GM18511 (cell line): ENCODE measurements around the gene CPEB2.
"Not testable (repeated sequence)": the region's sequence is repeated elsewhere in the genome, so short reads cannot be mapped to it uniquely, and the experiment has no call there.

Experiments
- ATAC-seq: cut with Tn5 transposase; IDR thresholded peaks from one replicate; pipeline ENCODE4 v1.9.1; 2021; ENCODE audit warnings: mild to moderate bottlenecking, moderate library complexity; ENCODE audit not compliant: unreplicated experiment

The CPEB2 gene

DNA sequence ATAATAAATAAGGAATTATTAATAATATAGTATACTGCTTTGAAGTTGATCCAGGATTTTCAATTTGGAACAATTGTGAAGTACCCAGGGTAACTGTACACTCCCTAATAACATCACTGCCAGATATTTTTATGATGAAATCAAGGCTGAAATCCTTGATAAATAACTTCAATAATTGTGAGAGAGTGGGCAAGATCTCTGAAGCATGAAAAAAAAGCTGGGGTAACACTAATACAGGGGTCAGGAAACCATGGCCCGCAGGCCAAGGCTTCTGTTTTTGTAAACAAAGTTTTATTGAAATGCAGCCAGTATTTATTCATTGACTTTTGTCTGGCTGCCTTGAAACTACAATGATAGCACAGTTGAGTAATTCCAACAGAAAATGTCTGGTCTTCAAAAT is 41.6 kb downstream of the CPEB2 start:
- no peak for ATAC-seq

DNA sequence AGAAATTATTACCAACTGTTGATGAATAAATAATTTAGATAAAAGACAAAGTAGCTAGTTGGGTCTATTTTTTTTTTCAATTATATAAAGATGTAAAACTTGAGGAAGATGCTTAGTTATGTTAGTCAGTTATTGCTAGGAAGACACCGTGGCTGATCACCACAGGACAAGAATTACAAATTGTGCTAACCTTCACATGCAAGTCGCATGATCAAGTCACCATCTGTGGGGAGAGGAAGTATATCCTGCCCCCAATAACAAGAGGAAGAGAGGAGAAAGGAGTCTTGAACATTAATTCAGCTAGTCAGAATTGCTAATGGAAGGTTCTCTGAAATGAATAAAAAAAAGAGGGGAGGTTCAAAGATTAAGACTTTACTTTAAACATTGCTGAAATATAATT is 52.3 kb downstream of the CPEB2 start:
- ATAC-seq: no peak

DNA sequence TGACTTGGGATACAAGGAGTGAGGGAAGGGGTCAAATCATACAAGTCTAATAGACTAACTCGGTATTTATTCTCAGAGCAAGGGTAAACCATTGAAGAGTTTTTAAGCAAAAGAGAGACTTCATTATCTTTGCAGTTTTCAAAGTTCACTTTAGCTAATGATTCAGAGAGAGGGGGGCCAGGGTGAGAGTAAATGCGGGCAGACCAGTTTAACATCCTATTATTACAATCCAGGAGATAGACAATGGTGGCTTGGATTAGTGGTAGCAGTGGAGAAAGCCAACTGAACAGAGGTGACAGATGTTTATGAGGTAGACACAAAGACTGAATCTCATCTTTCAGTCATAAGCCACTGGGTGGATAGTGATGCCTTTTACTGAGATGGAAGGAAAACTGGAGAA is 57.9 kb downstream of the CPEB2 start:
- ATAC-seq: no peak

DNA sequence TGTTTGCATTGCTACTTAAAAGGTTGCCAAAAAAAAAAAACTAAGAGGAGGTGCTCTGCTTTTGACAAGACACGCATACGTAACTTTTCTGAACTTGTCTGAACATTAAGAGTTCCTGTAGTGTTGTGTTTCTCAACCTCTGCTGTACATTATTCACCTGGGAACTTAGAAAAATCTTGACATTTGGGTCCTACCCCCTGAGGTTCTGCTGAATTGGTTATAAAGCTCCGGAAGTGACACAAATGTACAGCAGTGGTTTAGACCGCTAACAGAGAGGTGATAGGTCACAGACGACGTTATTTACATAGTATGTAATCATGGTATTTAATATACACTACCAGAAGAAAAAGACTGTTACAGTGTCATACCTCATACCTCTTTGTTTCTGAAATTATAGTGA is 61.1 kb downstream of the CPEB2 start:
- ATAC-seq: no peak

DNA sequence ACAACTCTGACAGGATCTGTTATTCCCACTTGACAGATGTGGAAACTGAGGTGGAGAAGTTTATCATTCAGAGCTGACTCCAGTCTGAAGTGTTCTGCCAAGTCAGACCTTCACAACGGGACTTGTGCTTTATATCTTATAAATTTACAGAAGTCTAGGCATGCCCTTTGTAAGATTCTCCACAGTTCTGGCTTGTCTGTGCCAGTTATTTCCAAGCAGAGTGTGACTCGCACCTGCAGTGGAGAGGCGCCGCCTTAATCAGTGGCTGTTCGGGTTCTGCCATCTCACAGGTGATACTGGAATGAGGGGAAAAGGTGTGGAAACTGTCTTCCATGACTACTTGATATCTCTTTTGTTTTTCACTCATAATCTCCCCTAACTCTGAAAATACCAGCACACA is 63.2 kb downstream of the CPEB2 start:
- no peak for ATAC-seq

DNA sequence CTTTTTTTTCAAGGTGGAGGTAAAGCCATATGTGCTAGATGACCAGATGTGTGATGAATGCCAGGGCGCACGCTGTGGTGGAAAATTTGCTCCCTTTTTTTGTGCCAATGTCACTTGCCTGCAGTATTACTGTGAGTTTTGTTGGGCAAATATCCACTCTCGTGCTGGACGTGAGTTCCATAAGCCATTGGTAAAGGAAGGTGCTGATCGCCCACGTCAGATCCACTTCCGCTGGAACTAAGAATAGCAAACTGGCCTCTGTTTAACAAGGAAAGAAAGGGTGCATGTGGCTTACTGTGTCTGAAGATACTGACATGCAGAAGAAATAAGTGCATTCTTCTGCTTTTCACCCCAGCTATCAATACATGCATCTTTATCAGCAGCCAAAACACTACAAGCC is 63.9 kb downstream of the CPEB2 start:
- ATAC-seq: no peak

DNA sequence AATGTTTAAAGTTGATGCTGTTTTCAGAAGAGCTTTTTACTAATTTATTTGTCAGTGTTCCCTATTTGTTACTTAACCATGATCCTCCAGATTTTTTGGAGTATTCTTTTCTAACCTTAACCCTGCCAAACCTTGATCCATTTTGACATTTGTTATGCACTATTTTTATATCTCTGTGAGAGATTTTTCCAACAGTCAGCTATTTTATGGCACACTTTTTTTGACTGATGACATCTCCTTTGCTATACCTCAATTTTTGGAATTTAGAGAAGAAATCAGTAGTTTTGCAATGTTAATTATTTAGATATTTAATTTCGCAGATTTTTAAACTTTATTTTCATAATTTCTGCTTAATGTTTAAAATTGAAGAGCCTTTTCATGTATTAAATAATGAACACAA is 66.0 kb downstream of the CPEB2 start:
- no peak for ATAC-seq

DNA sequence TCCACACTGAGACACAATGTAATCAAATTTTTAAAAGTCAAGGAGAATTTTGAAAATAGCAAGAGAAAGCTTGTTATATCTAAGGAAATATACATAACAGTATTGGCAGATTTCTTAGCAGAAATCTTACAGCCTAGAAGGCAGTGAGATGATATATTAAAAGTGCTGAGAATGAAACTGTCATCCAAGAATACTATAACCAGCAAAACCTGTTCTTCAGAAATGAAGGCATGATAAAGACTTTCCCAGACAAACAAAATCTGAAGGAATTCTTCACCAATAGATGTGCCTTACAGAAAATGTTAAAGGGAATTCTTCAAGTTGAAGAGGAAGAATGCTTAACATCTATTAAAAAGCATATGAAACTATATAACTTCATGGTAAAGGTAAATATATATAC is 73.6 kb downstream of the CPEB2 start:
- no peak for ATAC-seq

DNA sequence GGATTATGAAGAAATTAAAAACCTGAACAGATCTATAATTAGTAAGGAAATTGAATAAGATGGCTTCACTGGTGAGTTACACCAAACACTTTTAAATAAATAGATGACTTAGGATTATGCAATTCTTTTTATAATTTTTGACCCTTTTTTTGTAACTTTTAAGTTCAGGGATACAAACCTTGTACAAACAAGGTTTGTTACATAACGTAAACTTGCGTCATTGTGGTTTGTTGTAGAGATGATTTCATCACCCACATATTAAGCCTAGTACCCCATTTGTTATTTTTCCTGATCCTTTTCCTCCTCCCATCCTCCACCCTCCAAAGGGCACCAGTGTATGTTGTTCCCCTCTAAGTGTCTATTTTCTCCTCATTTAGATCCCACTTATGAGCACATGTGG is 75.7 kb downstream of the CPEB2 start:
- no peak for ATAC-seq

DNA sequence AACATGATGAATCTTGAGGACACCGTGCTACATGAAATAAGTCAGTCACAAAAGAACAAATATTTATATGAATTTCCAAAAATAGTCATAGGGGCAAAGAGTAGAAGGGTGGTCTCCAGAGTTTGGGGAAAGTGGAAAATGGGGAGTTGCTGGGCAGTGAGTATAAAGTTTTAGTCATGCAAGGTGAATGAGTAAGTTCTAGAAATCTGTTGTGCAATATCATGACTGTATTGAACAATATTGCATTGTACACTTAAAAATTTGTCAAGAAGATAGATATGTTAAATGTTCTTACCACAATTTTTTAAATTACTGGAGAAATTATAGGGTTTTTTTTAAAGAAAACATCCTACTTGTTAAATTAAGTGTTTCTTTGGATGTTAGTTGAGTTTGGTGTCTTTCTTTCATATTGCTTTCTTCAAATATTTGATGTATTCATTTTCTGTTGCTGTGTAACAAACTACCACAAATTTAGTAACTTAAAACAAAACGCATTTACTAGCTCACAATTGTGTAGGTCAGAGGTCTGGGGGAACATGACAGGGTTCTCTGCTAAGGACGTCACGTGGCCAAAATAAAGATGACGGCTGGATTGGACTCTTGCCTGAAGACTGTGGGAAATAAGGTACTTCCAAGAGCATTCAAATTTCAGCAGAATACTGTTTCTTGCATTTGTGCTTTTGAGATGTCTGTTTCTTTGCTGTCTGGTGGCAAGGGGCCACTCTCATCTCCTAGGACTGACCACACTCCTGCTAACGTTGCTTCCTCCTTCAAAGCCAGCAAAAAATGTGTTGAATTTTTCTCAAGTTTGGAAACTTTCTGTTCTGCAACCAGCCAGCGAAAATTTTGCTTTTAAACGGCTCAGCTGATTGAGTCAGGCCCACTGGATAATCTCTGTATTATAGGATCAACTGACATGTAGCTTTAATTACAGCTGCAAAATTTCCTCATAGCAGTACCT is 76.7 kb downstream of the CPEB2 start:
- no peak for ATAC-seq

DNA sequence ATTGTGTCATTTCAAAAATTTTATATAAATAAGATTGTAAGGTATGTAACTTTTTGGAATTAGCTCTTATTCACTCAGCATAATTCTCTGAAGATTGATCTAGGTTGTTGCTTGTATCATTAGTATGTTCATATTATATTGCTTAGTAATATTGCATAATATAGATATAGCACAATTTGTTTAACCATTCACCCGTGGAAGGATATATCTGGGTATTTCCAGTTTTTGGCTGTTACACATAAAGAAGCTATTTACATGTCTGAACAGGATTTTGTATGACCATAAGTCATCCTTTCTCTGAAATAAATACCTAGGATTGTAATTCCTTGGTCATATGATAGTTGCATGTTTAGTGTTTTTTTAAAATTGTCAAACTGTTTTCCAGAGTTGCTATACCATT is 82.5 kb downstream of the CPEB2 start:
- ATAC-seq: no peak

DNA sequence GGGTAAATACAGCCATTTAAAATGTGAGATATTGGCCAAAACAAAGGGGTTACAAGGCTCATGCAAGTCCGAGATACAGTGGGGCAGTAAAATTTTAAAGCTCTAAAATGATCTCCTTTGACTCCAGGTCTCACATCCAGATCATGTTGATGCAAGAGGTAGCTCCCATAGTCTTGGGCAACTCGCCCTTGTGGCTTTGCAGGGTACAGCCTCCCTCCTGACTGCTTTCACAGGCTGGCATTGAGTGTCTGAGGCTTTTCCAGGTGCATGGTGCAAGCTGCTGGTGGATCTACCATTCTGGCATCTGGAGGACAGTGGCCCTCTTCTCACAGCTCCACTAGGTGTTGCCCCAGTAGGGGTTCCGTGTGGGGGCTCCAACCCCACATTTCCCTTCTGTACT is 83.5 kb downstream of the CPEB2 start:
- ATAC-seq: not testable (repeated sequence)

DNA sequence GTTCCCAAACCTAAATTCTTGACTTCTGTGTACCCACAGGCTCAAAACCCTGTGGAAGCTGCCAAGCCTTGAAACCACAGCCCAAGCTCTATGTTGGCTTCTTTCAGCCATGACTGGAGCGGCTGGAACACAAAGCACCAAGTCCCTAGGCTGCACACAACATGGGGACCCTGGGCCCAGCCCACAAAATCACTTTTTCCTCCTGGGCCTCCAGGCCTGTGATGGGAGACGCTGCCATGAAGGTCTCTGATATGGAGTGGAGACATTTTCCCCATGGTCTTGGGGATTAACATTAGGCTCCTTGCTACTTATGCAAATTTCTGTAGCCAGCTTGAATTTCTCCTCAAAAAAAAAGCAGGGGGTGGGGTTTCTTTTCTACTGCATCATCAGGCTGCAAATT is 84.0 kb downstream of the CPEB2 start:
- ATAC-seq: not testable (repeated sequence)

DNA sequence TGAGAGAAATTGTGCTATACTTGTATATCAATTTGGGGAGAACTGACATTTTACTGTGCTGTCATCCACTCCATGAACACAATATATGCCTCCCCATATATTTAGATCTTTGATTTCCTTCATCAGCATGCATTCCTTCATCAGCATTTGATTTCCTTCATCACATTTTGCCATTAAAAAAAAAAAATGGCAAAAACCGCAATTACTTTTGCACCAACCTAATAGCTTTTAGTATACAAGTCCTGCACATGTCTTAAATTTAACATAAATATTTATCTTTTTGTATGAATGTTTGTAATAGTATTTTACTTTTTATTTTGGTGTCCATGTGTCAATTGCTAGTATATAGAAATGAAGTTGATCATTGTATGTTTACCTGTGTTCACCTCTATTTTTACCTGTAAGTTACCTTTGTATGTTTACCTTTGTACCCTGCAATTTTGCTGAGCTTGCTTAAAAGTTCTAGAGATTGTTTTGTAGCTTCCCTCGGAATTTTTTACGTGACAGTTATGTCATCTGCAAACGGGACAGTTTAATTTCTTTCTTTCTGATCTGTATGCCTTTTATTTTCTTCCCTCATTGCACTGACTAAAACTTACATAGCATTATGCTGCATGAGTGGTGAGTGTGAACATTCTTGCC is 86.2 kb downstream of the CPEB2 start:
- no peak for ATAC-seq

DNA sequence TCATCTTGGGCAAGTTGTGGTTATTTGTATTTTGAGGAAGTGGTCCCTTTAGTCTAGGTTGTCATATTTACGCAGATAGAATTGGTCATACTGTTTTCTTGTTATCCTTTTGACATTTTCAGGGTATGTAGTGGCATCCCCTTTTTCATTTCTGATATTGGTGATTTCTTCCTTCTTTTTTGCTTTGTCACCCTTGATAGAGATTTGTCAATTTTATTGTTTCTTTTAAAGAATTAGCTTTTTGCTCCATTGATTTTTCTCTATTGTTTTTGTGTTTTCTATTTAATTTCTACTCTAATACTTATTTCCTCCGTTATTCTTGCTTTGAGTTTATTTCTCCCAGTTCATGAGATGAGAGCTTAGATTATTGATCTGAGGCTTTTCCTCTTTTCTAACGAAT is 87.7 kb downstream of the CPEB2 start:
- no peak for ATAC-seq

DNA sequence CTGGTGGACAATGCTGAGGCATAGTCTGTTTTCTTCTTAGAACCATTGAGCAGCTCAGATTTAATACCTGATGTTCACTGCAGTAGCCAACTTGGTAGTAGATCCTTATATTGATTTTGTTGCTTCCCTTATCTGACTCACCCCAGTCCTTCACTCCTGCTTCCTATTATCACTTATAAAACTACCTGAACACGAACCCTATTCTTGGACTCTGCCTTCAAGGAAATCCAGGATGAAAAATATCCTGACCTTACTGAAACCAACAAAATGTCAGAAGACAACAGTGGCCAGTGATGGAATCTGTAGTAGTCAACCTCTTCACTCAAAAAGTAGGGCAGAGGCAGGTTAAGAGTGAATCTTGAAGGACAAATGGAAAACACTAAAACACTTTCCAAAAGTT is 98.1 kb downstream of the CPEB2 start:
- ATAC-seq: no peak

DNA sequence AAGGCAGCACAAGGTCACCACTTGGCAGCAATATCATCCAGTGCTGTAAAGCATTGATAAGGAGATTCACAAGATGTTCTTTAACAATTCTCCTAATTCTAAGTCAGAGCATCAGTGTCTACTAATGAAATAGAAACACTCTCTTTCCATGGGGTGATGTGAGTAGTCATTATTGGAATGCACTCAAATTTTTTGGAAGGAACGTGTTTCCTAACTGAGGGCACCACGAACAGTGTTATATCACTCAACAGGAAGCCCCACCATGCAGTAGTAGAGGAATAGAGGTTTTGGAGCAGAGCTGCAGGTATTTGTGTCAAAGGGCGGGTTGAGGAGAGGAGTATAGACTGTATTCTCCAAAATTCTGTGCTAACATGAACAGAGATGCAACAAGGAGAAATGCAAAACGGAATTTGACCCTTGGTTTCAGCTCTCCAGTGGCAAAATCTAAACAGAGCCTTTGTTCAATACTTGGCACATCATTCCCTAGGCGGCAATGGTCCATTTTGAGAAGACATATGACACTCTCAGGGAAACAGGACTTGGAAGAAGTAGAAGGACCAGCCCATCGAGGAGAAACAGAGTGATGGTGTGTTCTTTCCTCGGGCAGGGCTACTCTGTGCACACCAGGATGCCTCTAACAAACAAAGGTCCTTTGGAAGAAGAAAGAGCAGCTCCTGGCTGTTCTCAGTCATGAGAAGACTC is 98.9 kb downstream of the CPEB2 start:
- no peak for ATAC-seq

DNA sequence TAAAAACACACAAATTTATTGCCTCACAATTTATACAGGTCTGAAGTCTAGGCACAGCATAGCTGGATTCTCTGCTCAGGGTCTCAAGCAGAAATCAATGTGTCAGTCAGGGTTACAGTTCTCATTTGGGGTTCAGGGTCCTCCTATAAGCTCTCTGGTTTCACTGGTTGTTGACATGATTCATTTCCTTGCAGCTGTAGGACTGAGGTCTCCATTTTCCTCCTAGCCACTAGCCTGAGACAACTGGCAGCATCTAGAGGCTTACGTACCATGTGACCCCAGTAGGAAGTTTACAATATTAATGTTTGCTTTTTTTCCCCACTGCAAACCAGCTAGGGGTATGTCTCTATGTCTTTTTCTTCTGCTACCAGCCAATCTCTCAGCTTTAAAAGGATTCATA is 102.5 kb downstream of the CPEB2 start:
- ATAC-seq: no peak

DNA sequence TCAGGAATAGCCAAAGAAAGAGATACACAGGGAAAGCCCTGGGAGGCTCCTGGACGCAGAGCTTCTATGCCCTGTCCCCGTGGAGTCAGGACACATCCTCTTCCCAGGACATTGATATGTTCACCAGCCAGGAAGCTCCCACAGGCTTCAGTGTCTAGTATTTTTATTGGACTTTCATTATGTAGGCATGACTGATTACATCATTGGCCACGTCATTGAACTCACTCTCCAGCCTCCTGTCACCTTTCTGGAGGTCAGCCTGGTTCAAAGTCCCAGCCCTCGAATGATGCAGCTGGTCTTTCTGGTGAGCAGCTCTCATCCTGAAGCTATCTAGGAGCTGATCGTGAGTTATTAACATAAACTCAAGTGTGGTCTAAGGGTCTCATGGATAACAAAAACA is 104.1 kb downstream of the CPEB2 start:
- no peak for ATAC-seq

DNA sequence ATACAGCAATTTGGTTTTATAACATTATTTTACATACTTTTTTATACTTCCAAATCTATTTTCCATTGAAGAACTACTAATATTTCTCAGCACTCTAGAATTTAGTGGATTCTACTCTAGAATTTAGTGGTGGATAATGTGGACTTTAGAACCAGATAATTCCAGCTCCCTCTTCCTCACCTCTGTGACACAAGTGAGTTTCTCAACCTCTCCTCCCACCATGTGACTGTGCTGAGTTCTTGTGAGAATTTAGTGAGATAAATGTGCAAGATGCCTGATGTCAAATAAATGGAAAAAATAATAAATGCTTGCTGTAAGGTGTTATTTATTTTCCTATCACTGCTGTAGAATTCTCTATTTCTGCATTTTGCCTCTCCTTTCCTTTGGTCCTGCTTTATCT is 107.3 kb downstream of the CPEB2 start:
- no peak for ATAC-seq

DNA sequence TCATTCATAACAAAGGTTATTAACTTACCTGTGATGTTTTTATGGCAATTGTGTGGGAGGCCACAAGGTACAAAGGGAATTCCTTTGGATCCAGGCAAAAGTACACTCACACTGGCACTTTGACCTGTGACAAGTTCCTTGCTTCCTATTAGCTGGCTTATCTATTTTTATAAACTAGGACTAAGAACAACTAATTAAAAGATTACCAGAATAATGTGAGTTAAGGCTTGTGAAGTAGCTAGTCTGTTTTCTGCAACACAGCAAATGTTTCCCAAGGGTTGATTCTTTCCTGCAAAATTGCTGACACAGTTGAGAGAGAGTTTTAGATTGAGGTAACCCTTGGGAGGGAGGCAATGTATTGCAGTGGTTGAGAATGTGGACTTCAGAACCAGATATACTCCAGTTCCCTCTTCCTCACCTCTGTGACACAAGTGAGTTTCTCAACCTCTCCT is 107.9 kb downstream of the CPEB2 start:
- no peak for ATAC-seq
